WTC11 (cell line): ENCODE measurements around the gene MAPT. TPM values are rescaled to one million over a fixed set of nuclear protein-coding genes. Genes with fewer than 3 reads are reported as not detected.
"Not testable (repeated sequence)": the region's sequence is repeated elsewhere in the genome, so short reads cannot be mapped to it uniquely, and the experiment has no call there.

ENCODE experiments used
- ATAC-seq: fragments of 200-7000 bp; cut with Tn5 transposase; 2 replicates; pipeline ENCODE4 v1.10.0; 2021; ENCODE audit warnings: mild to moderate bottlenecking, moderate library complexity
- CTCF ChIA-PET: fragments of 300-600 bp; sonication (Branson Sonifier 250); formaldehyde crosslinking; loops from one replicate; lab custom pipeline; 2021; ENCODE audit warnings: antibody characterized with exemption; lab: Charles Lee
- POLR2A ChIA-PET: fragments of 350-600 bp; sonication (Branson Sonifier 250); formaldehyde crosslinking; loops from one replicate; lab custom pipeline; 2021; ENCODE audit warnings: antibody characterized with exemption; lab: Charles Lee
- DNase-seq: peaks from one replicate; pipeline ENCODE4 v3.0.0; 2021; ENCODE audit warnings: low spot score
- H3K27ac Mint-ChIP-seq: 2 replicates; pipeline ENCODE4 v1.8.0; 2021; ENCODE audit warnings: mixed read lengths
- H3K27me3 Mint-ChIP-seq: 2 replicates; pipeline ENCODE4 v1.8.0; 2021; ENCODE audit warnings: low read depth, mild to moderate bottlenecking, moderate library complexity, mixed read lengths
- H3K36me3 Mint-ChIP-seq: 2 replicates; pipeline ENCODE4 v1.8.0; 2021; ENCODE audit warnings: mixed read lengths
- H3K4me1 Mint-ChIP-seq: 2 replicates; pipeline ENCODE4 v1.8.0; 2022; ENCODE audit warnings: mixed read lengths
- H3K4me3 Mint-ChIP-seq: 2 replicates; pipeline ENCODE4 v1.8.0; 2021; ENCODE audit warnings: mild to moderate bottlenecking, moderate library complexity, mixed read lengths
- H3K9me3 Mint-ChIP-seq: 2 replicates; pipeline ENCODE4 v1.8.0; 2021; ENCODE audit warnings: mixed read lengths
- CBFB ChIP-seq: sonication (generic); formaldehyde crosslinking; IDR thresholded peaks from 2 replicates; pipeline ENCODE4 v1.8.1; 2022; ENCODE audit warnings: mild to moderate bottlenecking, low read depth, missing genetic modification reagents
- CREB1 ChIP-seq: sonication (generic); formaldehyde crosslinking; IDR thresholded peaks from 2 replicates; pipeline ENCODE4 v1.8.0; 2023; ENCODE audit warnings: mild to moderate bottlenecking, missing genetic modification reagents
- CREM ChIP-seq: sonication (generic); formaldehyde crosslinking; IDR thresholded peaks from 2 replicates; pipeline ENCODE4 v1.8.1; 2022; ENCODE audit warnings: mild to moderate bottlenecking, missing genetic modification reagents, moderate library complexity
- ELF4 ChIP-seq: sonication (generic); formaldehyde crosslinking; IDR thresholded peaks from 2 replicates; pipeline ENCODE4 v1.8.1; 2022; ENCODE audit warnings: low read depth, mild to moderate bottlenecking, moderate library complexity, missing genetic modification reagents
- ETV6 ChIP-seq: sonication (generic); formaldehyde crosslinking; IDR thresholded peaks from 2 replicates; pipeline ENCODE4 v1.8.1; 2022; ENCODE audit warnings: mild to moderate bottlenecking, missing genetic modification reagents
- FOXK1 ChIP-seq: sonication (generic); formaldehyde crosslinking; IDR thresholded peaks from 2 replicates; pipeline ENCODE4 v1.8.0; 2022; ENCODE audit warnings: mild to moderate bottlenecking, moderate library complexity, missing genetic modification reagents
- GABPB1 ChIP-seq: sonication (generic); formaldehyde crosslinking; IDR thresholded peaks from 2 replicates; pipeline ENCODE4 v1.8.1; 2023; ENCODE audit warnings: mild to moderate bottlenecking, missing genetic modification reagents
- GTF2I ChIP-seq: fragments of 250-450 bp; sonication (Bioruptor Pico); conservative IDR thresholded peaks from 2 replicates; pipeline ENCODE4 v1.4.0; 2021; ENCODE audit warnings: mild to moderate bottlenecking
- HMGA2 ChIP-seq: fragments of 250-450 bp; sonication (Bioruptor Pico); IDR thresholded peaks from 2 replicates; pipeline ENCODE4 v1.4.0; 2021; ENCODE audit warnings: mild to moderate bottlenecking, moderate library complexity
- IRF2 ChIP-seq: sonication (generic); formaldehyde crosslinking; IDR thresholded peaks from 2 replicates; pipeline ENCODE4 v1.8.0; 2022; ENCODE audit warnings: low read depth, missing genetic modification reagents, borderline replicate concordance
- NFATC4 ChIP-seq: fragments of 250-450 bp; sonication (Bioruptor Pico); IDR thresholded peaks from 2 replicates; pipeline ENCODE4 v1.9.0; 2021; ENCODE audit warnings: mild to moderate bottlenecking
- NR3C1 ChIP-seq: sonication (generic); formaldehyde crosslinking; conservative IDR thresholded peaks from 2 replicates; pipeline ENCODE4 v1.8.1; 2023; ENCODE audit warnings: low read depth, mild to moderate bottlenecking, missing genetic modification reagents
- OVOL2 ChIP-seq: fragments of 250-450 bp; sonication (Bioruptor Pico); IDR thresholded peaks from 2 replicates; pipeline ENCODE4 v1.9.0; 2021; ENCODE audit warnings: mild to moderate bottlenecking, borderline replicate concordance
- TCF7 ChIP-seq: sonication (generic); formaldehyde crosslinking; IDR thresholded peaks from 2 replicates; pipeline ENCODE4 v1.8.0; 2022; ENCODE audit warnings: mild to moderate bottlenecking, low read depth, missing genetic modification reagents, moderate library complexity
- ZBTB21 ChIP-seq: sonication (generic); formaldehyde crosslinking; IDR thresholded peaks from 2 replicates; pipeline ENCODE4 v1.8.1; 2023; ENCODE audit warnings: mild to moderate bottlenecking, missing genetic modification reagents, borderline replicate concordance
- ZNF121 ChIP-seq: sonication (generic); formaldehyde crosslinking; IDR thresholded peaks from 2 replicates; pipeline ENCODE4 v1.8.0; 2023; ENCODE audit warnings: missing genetic modification reagents
- ZNF138 ChIP-seq: sonication (generic); formaldehyde crosslinking; conservative IDR thresholded peaks from 2 replicates; pipeline ENCODE4 v1.8.1; 2022; ENCODE audit warnings: mild to moderate bottlenecking, moderate library complexity, missing genetic modification reagents
- ZNF416 ChIP-seq: fragments of 250-450 bp; sonication (Bioruptor Pico); IDR thresholded peaks from 2 replicates; pipeline ENCODE4 v1.9.0; 2021; ENCODE audit warnings: mild to moderate bottlenecking, inconsistent platforms
- ZNF423 ChIP-seq: fragments of 250-450 bp; sonication (Bioruptor Pico); IDR thresholded peaks from 2 replicates; pipeline ENCODE4 v2.1.2; 2022; ENCODE audit warnings: mild to moderate bottlenecking, moderate library complexity
- total RNA-seq: library from RNA; stranded (reverse); gene quantifications from 3 replicates; pipeline ENCODE4 v1.2.3, GENCODE V29; 2021
- TF ChIP-seq, protein P1 (sequence below): sonication (generic); formaldehyde crosslinking; IDR thresholded peaks from 2 replicates; pipeline ENCODE4 v1.8.1; 2023; ENCODE audit warnings: mild to moderate bottlenecking, missing genetic modification reagents
- TF ChIP-seq, protein P2 (sequence below): sonication (generic); formaldehyde crosslinking; IDR thresholded peaks from 2 replicates; pipeline ENCODE4 v1.8.0; 2023; ENCODE audit warnings: mild to moderate bottlenecking, missing genetic modification reagents
- TF ChIP-seq, protein P3 (sequence below): fragments of 250-450 bp; sonication (Bioruptor Pico); IDR thresholded peaks from 2 replicates; pipeline ENCODE4 v1.9.0; 2021; ENCODE audit warnings: mild to moderate bottlenecking
- TF ChIP-seq, protein P4 (sequence below): sonication (generic); formaldehyde crosslinking; IDR thresholded peaks from 2 replicates; pipeline ENCODE4 v1.8.1; 2022; ENCODE audit warnings: low read depth, missing genetic modification reagents, borderline replicate concordance

The MAPT gene
- total RNA-seq, 1 experiment from 2014 or later: 2.2 TPM

GRCh38 chr17:46002973-46003316 lies 108.6 kb downstream of the MAPT start:
- Mint-ChIP-seq H3K27ac (no peak overlapping the region), H3K4me3 (no peak overlapping the region), H3K36me3 (no peaks in the 10 kb centered on the region), H3K9me3 (peaks cover 11% of the 10 kb centered on the region), H3K4me1 (no peaks in the 10 kb centered on the region), H3K27me3 (no peaks in the 10 kb centered on the region; the same call in 1 of the 2 replicates)
- ChIA-PET CTCF (interaction anchor here (0.7 to 4.1 kb wide), 6 partner anchors 10 to 210 kb away, joined by 4 to 20 read pairs (median 7); partner anchors contain the start of gene KANSL1), POLR2A (no interaction called here)
- TF ChIP-seq, protein P1, sequence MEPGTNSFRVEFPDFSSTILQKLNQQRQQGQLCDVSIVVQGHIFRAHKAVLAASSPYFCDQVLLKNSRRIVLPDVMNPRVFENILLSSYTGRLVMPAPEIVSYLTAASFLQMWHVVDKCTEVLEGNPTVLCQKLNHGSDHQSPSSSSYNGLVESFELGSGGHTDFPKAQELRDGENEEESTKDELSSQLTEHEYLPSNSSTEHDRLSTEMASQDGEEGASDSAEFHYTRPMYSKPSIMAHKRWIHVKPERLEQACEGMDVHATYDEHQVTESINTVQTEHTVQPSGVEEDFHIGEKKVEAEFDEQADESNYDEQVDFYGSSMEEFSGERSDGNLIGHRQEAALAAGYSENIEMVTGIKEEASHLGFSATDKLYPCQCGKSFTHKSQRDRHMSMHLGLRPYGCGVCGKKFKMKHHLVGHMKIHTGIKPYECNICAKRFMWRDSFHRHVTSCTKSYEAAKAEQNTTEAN: no peak
- TF ChIP-seq IRF2 (CRISPR knock-in tag): no peak
- TF ChIP-seq NR3C1 (CRISPR knock-in tag): no peak
- TF ChIP-seq ZBTB21 (CRISPR knock-in tag): no peak
- TF ChIP-seq ZNF423 (CRISPR knock-in tag): no peak
- TF ChIP-seq CBFB (CRISPR knock-in tag): no peak
- TF ChIP-seq OVOL2: no peak
- TF ChIP-seq GABPB1 (CRISPR knock-in tag): no peak
- no peak for TF ChIP-seq ZNF416 (CRISPR knock-in tag)
- TF ChIP-seq, protein P2, sequence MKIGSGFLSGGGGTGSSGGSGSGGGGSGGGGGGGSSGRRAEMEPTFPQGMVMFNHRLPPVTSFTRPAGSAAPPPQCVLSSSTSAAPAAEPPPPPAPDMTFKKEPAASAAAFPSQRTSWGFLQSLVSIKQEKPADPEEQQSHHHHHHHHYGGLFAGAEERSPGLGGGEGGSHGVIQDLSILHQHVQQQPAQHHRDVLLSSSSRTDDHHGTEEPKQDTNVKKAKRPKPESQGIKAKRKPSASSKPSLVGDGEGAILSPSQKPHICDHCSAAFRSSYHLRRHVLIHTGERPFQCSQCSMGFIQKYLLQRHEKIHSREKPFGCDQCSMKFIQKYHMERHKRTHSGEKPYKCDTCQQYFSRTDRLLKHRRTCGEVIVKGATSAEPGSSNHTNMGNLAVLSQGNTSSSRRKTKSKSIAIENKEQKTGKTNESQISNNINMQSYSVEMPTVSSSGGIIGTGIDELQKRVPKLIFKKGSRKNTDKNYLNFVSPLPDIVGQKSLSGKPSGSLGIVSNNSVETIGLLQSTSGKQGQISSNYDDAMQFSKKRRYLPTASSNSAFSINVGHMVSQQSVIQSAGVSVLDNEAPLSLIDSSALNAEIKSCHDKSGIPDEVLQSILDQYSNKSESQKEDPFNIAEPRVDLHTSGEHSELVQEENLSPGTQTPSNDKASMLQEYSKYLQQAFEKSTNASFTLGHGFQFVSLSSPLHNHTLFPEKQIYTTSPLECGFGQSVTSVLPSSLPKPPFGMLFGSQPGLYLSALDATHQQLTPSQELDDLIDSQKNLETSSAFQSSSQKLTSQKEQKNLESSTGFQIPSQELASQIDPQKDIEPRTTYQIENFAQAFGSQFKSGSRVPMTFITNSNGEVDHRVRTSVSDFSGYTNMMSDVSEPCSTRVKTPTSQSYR: no peak
- TF ChIP-seq CREB1 (CRISPR knock-in tag): no peak
- no peak for TF ChIP-seq HMGA2
- no peak for TF ChIP-seq NFATC4 (CRISPR knock-in tag)
- ATAC-seq (no peak), DNase-seq (no peak)

GRCh38 chr17:46003907-46004748 lies 109.8 kb downstream of the MAPT start:
- H3K4me3 Mint-ChIP-seq: no peak overlapping the region
- TF ChIP-seq ELF4 (CRISPR knock-in tag) (no peak), TCF7 (CRISPR knock-in tag) (no peak), ZNF416 (CRISPR knock-in tag) (no peak), GTF2I (CRISPR knock-in tag) (no peak), NR3C1 (CRISPR knock-in tag) (no peak), FOXK1 (CRISPR knock-in tag) (no peak), ZNF121 (CRISPR knock-in tag) (no peak), ZNF138 (CRISPR knock-in tag) (no peak), CREM (no peak), ETV6 (CRISPR knock-in tag) (no peak), CREB1 (CRISPR knock-in tag) (no peak)
- TF ChIP-seq, protein P1: no peak
- TF ChIP-seq, protein P3, sequence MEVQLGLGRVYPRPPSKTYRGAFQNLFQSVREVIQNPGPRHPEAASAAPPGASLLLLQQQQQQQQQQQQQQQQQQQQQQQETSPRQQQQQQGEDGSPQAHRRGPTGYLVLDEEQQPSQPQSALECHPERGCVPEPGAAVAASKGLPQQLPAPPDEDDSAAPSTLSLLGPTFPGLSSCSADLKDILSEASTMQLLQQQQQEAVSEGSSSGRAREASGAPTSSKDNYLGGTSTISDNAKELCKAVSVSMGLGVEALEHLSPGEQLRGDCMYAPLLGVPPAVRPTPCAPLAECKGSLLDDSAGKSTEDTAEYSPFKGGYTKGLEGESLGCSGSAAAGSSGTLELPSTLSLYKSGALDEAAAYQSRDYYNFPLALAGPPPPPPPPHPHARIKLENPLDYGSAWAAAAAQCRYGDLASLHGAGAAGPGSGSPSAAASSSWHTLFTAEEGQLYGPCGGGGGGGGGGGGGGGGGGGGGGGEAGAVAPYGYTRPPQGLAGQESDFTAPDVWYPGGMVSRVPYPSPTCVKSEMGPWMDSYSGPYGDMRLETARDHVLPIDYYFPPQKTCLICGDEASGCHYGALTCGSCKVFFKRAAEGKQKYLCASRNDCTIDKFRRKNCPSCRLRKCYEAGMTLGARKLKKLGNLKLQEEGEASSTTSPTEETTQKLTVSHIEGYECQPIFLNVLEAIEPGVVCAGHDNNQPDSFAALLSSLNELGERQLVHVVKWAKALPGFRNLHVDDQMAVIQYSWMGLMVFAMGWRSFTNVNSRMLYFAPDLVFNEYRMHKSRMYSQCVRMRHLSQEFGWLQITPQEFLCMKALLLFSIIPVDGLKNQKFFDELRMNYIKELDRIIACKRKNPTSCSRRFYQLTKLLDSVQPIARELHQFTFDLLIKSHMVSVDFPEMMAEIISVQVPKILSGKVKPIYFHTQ (CRISPR knock-in tag): no peak
- TF ChIP-seq, protein P4, sequence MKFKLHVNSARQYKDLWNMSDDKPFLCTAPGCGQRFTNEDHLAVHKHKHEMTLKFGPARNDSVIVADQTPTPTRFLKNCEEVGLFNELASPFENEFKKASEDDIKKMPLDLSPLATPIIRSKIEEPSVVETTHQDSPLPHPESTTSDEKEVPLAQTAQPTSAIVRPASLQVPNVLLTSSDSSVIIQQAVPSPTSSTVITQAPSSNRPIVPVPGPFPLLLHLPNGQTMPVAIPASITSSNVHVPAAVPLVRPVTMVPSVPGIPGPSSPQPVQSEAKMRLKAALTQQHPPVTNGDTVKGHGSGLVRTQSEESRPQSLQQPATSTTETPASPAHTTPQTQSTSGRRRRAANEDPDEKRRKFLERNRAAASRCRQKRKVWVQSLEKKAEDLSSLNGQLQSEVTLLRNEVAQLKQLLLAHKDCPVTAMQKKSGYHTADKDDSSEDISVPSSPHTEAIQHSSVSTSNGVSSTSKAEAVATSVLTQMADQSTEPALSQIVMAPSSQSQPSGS: no peak
- no peak overlapping the region for H3K27ac Mint-ChIP-seq
- no peaks in the 10 kb centered on the region for H3K4me1 Mint-ChIP-seq
- DNase-seq (no peak), ATAC-seq (no peak)
- ChIA-PET CTCF (interaction anchor here (1.3 to 2.3 kb wide), 4 partner anchors 9 to 209 kb away, joined by 4 to 9 read pairs (median 6); no protein-coding TSS in a partner anchor), POLR2A (interaction anchor here (0.6 kb wide), 1 partner anchor 1191 kb away, joined by 3 read pairs; no protein-coding TSS in a partner anchor)
- H3K27me3 Mint-ChIP-seq: no peaks in the 10 kb centered on the region; the same call in 1 of the 2 replicates
- H3K9me3 Mint-ChIP-seq: peaks cover 11% of the 10 kb centered on the region
- H3K36me3 Mint-ChIP-seq: no peaks in the 10 kb centered on the region

GRCh38 chr17:46006082-46006481 lies 111.7 kb downstream of the MAPT start:
- DNase-seq, POLR2A ChIA-PET, ATAC-seq: not testable (repeated sequence)

More at GRCh38 chr17:46006082-46006481, 111.7 kb downstream of the MAPT start:
- H3K36me3 Mint-ChIP-seq, H3K4me3 Mint-ChIP-seq, H3K27me3 Mint-ChIP-seq, CTCF ChIA-PET, H3K4me1 Mint-ChIP-seq, H3K27ac Mint-ChIP-seq: not testable (repeated sequence)
- H3K9me3 Mint-ChIP-seq: peaks cover 11% of the 10 kb centered on the region
